Measurements from ENCODE around the gene JMJD4.

GRCh38 chr1:227762231-227762911 lies 27.3 kb upstream of the JMJD4 start:
- TF ChIP-seq CTCF (IDR thresholded peaks at IDR 0.05; ENCODE audit: low read length) (peak; percentile 99), EZH2phosphoT487 (IDR thresholded peaks at IDR 0.05; ENCODE audit: low read length) (no peak)

All from MM.1S (cell line).